GM13976 (cell line): Measurements from ENCODE around the gene EML6.

Experiments used
- DNase-seq: peaks from one replicate; pipeline ENCODE4 v3.0.0; 2012; ENCODE audit warnings: low spot score
- in situ Hi-C: fragments of 300-500 bp; cut with MboI; formaldehyde crosslinking; loops from one replicate; pipeline ENCODE4 v1.12.0; 2022; ENCODE audit warnings: low sequenced_read_pairs, mixed read lengths, inconsistent platforms; ENCODE audit not compliant: unreplicated experiment
- TF ChIP-seq, protein P1 (sequence below): IDR thresholded peaks from 2 replicates; pipeline ENCODE4 v1.5.1; 2012; ENCODE audit warnings: borderline replicate concordance, mild to moderate bottlenecking; ENCODE audit not compliant: insufficient read depth; ENCODE audit errors: extremely low read depth, missing control alignments, control extremely low read depth

Gene EML6

GRCh38 chr2:54966165-54966832 lies 242.8 kb downstream of the EML6 start:
- in situ Hi-C loops: no loop called here
- no peak for DNase-seq
- TF ChIP-seq, protein P1, sequence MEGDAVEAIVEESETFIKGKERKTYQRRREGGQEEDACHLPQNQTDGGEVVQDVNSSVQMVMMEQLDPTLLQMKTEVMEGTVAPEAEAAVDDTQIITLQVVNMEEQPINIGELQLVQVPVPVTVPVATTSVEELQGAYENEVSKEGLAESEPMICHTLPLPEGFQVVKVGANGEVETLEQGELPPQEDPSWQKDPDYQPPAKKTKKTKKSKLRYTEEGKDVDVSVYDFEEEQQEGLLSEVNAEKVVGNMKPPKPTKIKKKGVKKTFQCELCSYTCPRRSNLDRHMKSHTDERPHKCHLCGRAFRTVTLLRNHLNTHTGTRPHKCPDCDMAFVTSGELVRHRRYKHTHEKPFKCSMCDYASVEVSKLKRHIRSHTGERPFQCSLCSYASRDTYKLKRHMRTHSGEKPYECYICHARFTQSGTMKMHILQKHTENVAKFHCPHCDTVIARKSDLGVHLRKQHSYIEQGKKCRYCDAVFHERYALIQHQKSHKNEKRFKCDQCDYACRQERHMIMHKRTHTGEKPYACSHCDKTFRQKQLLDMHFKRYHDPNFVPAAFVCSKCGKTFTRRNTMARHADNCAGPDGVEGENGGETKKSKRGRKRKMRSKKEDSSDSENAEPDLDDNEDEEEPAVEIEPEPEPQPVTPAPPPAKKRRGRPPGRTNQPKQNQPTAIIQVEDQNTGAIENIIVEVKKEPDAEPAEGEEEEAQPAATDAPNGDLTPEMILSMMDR: no peak

DNA sequence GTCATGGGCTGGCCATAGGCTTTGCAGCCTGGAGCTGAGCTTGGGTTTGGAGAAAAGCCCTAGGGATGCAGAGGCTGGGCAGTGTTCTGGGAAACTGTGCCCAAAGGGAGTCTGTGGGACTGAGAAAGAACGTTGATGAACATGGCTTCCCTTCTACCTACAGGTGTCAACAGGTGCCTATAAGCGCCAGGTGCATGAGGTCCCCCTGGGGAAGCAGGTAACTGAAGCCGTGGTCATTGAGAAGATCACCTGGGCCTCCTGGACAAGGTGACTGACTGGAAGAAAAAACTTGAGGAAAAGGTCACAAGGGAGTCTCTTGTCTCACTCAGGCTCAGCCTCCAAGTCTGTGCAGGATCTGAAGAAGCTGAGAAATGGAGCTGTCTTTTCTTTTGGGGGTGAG lies 243.4 kb downstream of the EML6 start:
- in situ Hi-C loops: no loop called here
- TF ChIP-seq, protein P1: no peak
- no peak for DNase-seq

DNA sequence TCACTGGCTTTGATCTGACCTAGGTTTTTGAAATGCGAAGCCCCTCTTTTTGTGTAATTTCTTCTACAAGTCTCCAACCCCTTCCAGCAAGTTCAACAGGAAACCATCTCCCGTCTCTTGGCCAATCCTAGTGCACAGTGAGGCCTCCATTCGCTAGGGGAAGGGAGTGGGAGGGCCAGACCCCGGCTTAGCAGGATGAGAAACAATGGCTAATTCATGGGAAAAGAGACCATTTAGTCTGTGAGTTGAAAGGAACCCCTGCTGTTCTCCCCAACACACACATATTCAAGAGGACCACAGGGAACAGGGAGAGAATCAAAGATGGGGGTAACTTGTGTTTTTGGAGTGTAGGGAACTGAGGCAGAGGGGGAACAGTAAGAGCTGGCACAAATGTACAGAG lies 243.8 kb downstream of the EML6 start:
- DNase-seq: no peak
- TF ChIP-seq, protein P1: no peak
- in situ Hi-C loops: no loop called here

DNA sequence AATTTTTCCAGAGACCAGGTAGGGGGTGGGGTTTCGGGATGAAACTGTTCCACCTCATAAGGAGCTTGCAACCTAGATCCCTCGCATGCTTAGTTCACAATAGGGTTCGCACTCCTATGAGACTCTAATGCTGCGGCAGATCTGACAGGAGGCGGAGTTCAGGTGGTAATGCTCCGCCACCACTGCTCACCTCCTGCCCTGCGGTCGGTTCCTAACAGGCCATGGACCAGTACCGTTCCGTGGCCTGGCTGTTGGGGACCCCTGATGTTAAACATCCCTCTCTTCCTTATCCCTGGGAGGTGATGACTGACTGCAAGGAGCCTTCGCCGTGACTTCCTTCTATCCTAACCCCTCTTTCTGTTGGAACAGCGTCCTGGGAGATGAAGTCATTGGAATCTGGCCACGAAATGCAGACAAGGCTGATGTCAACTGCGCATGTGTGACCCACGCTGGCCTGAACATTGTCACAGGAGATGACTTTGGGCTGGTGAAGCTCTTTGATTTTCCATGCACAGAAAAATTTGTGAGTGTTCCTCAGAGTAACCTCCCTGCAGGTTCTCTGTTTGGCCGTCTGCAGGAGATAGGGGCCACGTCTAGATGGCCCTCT lies 244.4 kb downstream of the EML6 start:
- in situ Hi-C loops: no loop called here
- DNase-seq: no peak

DNA sequence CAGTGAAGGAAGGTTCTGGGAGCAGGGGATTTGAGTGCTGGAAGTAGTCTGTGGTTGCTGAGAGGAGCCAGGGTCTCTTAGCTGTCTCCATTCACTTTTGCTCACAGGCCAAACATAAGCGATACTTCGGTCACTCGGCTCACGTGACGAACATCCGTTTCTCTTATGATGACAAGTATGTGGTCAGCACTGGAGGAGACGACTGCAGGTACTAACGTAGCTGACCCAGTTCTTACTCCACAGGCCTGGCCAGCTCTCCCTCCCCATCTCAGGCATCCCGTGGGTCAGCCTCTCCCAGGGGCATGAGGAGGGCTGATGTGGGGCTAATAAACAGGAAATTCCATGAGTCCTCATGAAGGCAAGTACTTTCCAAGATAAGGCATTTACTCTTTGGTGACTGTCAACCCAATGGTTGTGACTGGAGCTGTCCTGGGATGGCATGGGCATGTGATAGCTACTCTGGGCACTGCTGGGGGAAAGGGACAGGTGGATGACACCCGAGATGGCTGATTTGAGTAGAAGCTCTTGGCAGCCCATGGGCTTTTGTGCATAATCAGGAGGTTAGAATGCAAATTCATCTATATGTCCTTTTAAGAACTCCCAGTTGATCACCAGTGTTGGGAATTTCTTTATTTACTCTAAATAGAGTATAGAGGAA lies 245.2 kb downstream of the EML6 start:
- in situ Hi-C loops: no loop called here
- no peak for DNase-seq
- TF ChIP-seq, protein P1: no peak

More for the DNA sequence above, 244.4 kb downstream of the EML6 start:
- TF ChIP-seq, protein P1: no peak

DNA sequence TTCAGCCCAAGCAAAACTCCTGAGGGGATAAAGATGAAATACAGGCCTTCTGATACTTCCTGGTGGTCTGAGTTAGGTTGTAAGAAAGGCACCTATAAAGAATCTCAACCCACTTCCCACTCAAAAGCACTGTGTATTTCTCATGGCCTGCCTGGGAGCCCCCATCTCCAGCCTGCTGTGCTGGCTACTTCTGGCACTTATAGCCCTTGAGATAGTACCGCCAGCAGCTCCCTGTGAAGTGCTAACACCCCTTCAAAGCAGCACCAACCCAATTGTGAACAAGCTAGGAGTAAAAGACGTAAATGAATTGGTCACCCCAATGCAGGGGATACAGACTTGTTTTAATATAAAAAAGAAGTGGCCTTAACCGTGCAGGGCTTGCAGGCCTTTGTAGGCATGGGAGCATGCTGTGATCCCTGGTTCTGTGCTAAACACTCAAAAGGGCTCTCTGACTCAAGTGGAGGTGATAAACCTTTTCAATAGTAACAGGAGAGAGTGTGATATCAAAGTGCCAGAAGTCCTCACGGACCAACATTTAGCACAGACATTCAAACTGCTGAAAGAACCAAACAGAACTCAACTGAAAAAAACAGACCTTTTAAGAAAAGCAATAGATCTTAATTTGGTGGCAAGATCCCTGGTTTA lies 246.0 kb downstream of the EML6 start:
- TF ChIP-seq, protein P1: no peak

More for the DNA sequence above, 246.0 kb downstream of the EML6 start:
- in situ Hi-C loops: no loop called here
- DNase-seq: no peak
